Natural killer cell (primary cell): ENCODE data around the gene PPP1R15B. TPM values are rescaled to one million over a fixed set of nuclear protein-coding genes. Genes with fewer than 3 reads are reported as not detected.
A peak's percentile ranks its signal among the peaks of the same experiment; 100 is the strongest.

Source experiments
- ATAC-seq, 3 donors: fragments of 150-1000 bp in 2 of 3; fragments of 200-7000 bp in 1 of 3; cut with Tn5 transposase; 1 replicate in 1 of 3; 2 replicates in 2 of 3; pipeline ENCODE4 v1.10.0; 2021; ENCODE audit warnings: mild to moderate bottlenecking in 2 of 3, moderate library complexity in 2 of 3
- DNase-seq, 2 donors: peaks; one replicate each; pipeline versions ENCODE4 v3.0.0 to v3.0.0-alpha.2; 2013 to 2021; ENCODE audit warnings: mixed read lengths in 1 of 2
- H3K27ac ChIP-seq: one replicate; pipeline ENCODE4 v1.5.1; 2013; ENCODE audit warnings: mild to moderate bottlenecking, low read length
- H3K27me3 ChIP-seq: one replicate; pipeline ENCODE4 v1.6.1; 2013; ENCODE audit warnings: low read length; ENCODE audit not compliant: control insufficient read depth, insufficient read depth
- H3K36me3 ChIP-seq: one replicate; pipeline ENCODE4 v1.6.1; 2013; ENCODE audit warnings: low read length; ENCODE audit not compliant: control insufficient read depth, insufficient read depth
- H3K4me1 ChIP-seq: one replicate; pipeline ENCODE4 v1.6.1; 2013; ENCODE audit warnings: low read length; ENCODE audit not compliant: control insufficient read depth, insufficient read depth
- H3K4me3 ChIP-seq: one replicate; pipeline ENCODE4 v1.5.1; 2013; ENCODE audit warnings: low read length
- H3K9me3 ChIP-seq: one replicate; pipeline ENCODE4 v1.6.1; 2013; ENCODE audit warnings: low read length; ENCODE audit not compliant: control insufficient read depth, insufficient read depth
- H3K27ac Mint-ChIP-seq, 2 donors: one replicate each; pipeline ENCODE4 v1.8.0; 2022; ENCODE audit warnings: mild to moderate bottlenecking in 2 of 2, mixed read lengths in 2 of 2, moderate library complexity in 1 of 2
- H3K27me3 Mint-ChIP-seq, 2 donors: one replicate each; pipeline ENCODE4 v1.8.0; 2022; ENCODE audit warnings: low read depth in 2 of 2, mixed read lengths in 2 of 2
- H3K36me3 Mint-ChIP-seq: one replicate; pipeline ENCODE4 v1.8.0; 2022; ENCODE audit warnings: mixed read lengths
- H3K4me1 Mint-ChIP-seq, 2 donors: one replicate each; pipeline ENCODE4 v1.8.0; 2022; ENCODE audit warnings: mixed read lengths in 2 of 2
- H3K4me3 Mint-ChIP-seq: one replicate; pipeline ENCODE4 v1.8.0; 2022; ENCODE audit warnings: mild to moderate bottlenecking, moderate library complexity, mixed read lengths
- H3K9me3 Mint-ChIP-seq, 2 donors: one replicate each; pipeline ENCODE4 v1.8.0; 2022; ENCODE audit warnings: mixed read lengths in 2 of 2
- CTCF ChIP-seq: fragments of 200-600 bp; IDR thresholded peaks from one replicate; pipeline ENCODE4 v1.8.0; 2022; ENCODE audit warnings: antibody characterized with exemption
- WGBS: methylation state at CpG from one replicate; pipeline ENCODE4 v1.1.7; 2013; ENCODE audit warnings: missing lambda C conversion rate; ENCODE audit not compliant: insufficient coverage; 5-methylcytosine and 5-hydroxymethylcytosine counted together
- intact Hi-C: fragments of 100-400 bp; cut with micrococcal nuclease; formaldehyde crosslinking; loops from one replicate; pipeline ENCODE4 v1.14.2; 2022
- total RNA-seq, 4 donors: library from RNA; stranded (reverse); fragments of 120-200 nt in 1 of 4; gene quantifications; one replicate each; pipeline versions ENCODE4 v1.2.3 to v1.2.4, GENCODE V29; 2013 to 2022

Gene PPP1R15B
- total RNA-seq, 3 donors from 2014 or later (not counting 1 experiment from before 2014, with no cell fraction given): 174 to 236 (median 222) TPM

- H3K27ac Mint-ChIP-seq: peak overlapping the region; percentile 98 to 100
- peak overlapping the region; percentile 28 for H3K27ac ChIP-seq
- peaks cover 32% of the 10 kb centered on the region for H3K4me1 ChIP-seq
- peak overlapping the region; percentile 99 for H3K4me3 Mint-ChIP-seq
- whole genome bisulfite sequencing: 0% methylated on average over 2 of the region's 2 CpGs
- intact Hi-C loops: no loop called here
- no peak for ATAC-seq
- no peaks in the 10 kb centered on the region for H3K9me3 Mint-ChIP-seq
- no peaks in the 10 kb centered on the region for H3K9me3 ChIP-seq
- peaks cover 54 to 68% of the 10 kb centered on the region in 2 donors for H3K4me1 Mint-ChIP-seq
- TF ChIP-seq CTCF: no peak
- DNase-seq: peak in 1 of 2 donors; percentile 69
- no peaks in the 10 kb centered on the region for H3K27me3 ChIP-seq
- H3K36me3 Mint-ChIP-seq: no peaks in the 10 kb centered on the region
- H3K27me3 Mint-ChIP-seq: no peaks in the 10 kb centered on the region
- H3K4me3 ChIP-seq: peak overlapping the region; percentile 88
- H3K36me3 ChIP-seq: peaks cover 41% of the 10 kb centered on the region
Measured at GRCh38 chr1:204408074-204408507, 3.5 kb downstream of the PPP1R15B start.

GRCh38 chr1:204407295-204407971 lies 4.2 kb downstream of the PPP1R15B start:
- TF ChIP-seq CTCF: no peak
- Histone ChIP-seq H3K4me1 (peaks cover 26% of the 10 kb centered on the region), H3K4me3 (peak overlapping the region; percentile 88), H3K9me3 (no peaks in the 10 kb centered on the region), H3K27me3 (no peaks in the 10 kb centered on the region), H3K27ac (no peak overlapping the region), H3K36me3 (peaks cover 47% of the 10 kb centered on the region)
- intact Hi-C loops: no loop called here
- Mint-ChIP-seq H3K9me3 (no peaks in the 10 kb centered on the region), H3K4me3 (peak overlapping the region; percentile 99), H3K27me3 (no peaks in the 10 kb centered on the region), H3K36me3 (no peaks in the 10 kb centered on the region), H3K27ac (peak overlapping the region; percentile 98 to 100), H3K4me1 (peaks cover 50 to 68% of the 10 kb centered on the region in 2 donors)
- DNase-seq (peak in 1 of 2 donors; percentile 38), ATAC-seq (no peak)
- whole genome bisulfite sequencing: 0% methylated on average over 1 of the region's 3 CpGs

GRCh38 chr1:204406621-204407020 lies 5.0 kb downstream of the PPP1R15B start:
- Histone ChIP-seq H3K27me3 (no peaks in the 10 kb centered on the region), H3K9me3 (no peaks in the 10 kb centered on the region), H3K36me3 (peaks cover 55% of the 10 kb centered on the region), H3K4me3 (peak overlapping the region; percentile 88), H3K4me1 (peaks cover 23% of the 10 kb centered on the region), H3K27ac (no peak overlapping the region)
- intact Hi-C loops: no loop called here
- Mint-ChIP-seq H3K4me3 (peak overlapping the region; percentile 99), H3K9me3 (no peaks in the 10 kb centered on the region), H3K36me3 (no peaks in the 10 kb centered on the region), H3K4me1 (peaks cover 50 to 68% of the 10 kb centered on the region in 2 donors), H3K27me3 (no peaks in the 10 kb centered on the region), H3K27ac (peak overlapping the region; percentile 98 to 100)
- no peak for DNase-seq
- no peak for TF ChIP-seq CTCF
- 23% methylated on average over 1 of the region's 4 CpGs for WGBS
- no peak for ATAC-seq
